Measurements from ENCODE around the gene NR6A1. TPM values are rescaled to one million over a fixed set of nuclear protein-coding genes. Genes with fewer than 3 reads are reported as not detected.

Gene NR6A1
- total RNA-seq, 2 donors from 2014 or later, result 4.8 to 4.9 TPM

DNA sequence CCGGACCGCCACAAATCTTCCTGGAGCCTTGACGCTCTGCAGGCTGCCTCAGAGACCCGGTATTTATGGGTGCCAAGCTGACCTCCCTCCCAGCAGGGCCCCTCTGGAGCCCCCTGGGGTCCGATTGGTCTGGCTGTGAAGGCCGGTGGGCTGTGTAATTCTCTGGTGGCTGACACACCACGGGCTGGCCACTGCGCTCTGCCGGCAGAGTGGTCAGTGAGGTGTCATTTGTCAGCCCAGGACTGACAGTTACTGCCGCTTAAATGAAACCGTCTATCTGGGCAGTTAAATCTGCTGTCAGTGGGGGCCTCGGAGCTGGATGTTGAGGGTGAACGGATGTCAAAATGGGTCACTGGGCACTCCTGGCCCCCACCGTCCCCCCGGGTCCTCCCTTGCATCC, 274.6 kb downstream of the NR6A1 start:
- Histone ChIP-seq H3K4me3 (no peak overlapping the region), H3K9ac (ENCODE audit: low read depth in 2 of 2, low read length in 2 of 2) (no peak overlapping the region), H3K9me3 (no peaks in the 10 kb centered on the region), H3K27ac (no peak overlapping the region), H3K4me1 (no peaks in the 10 kb centered on the region), H3K27me3 (peaks cover 2% of the 10 kb centered on the region), H3K36me3 (no peaks in the 10 kb centered on the region)
- TF ChIP-seq CTCF (IDR thresholded peaks at IDR 0.05), result no peak
- no peak for DNase-seq
- intact Hi-C loops (cut with DNase I), result no loop called here

DNA sequence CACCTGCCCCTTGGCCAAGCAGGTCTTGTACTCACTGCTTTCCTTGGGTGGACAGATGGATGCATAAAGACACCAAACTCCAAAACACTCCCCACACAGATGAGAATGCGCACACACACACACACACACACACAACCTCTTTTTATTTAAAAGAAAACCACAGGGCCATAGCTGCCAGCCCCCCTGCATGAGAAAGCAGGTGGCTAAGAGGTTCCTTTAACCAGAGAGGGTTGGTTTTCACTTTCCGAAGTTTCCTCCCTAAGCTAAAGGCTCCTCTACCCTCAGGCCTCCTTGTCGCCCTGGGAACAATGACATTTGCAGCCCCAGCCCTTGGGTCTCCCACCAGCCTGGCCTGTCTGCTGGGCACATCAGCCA, 275.0 kb downstream of the NR6A1 start:
- Histone ChIP-seq H3K27ac (no peak overlapping the region), H3K4me1 (no peaks in the 10 kb centered on the region), H3K36me3 (no peaks in the 10 kb centered on the region), H3K9ac (ENCODE audit: low read depth in 2 of 2, low read length in 2 of 2) (no peak overlapping the region), H3K4me3 (no peak overlapping the region), H3K27me3 (no peaks in the 10 kb centered on the region), H3K9me3 (no peaks in the 10 kb centered on the region)
- intact Hi-C loops (cut with DNase I), result no loop called here
- no peak for TF ChIP-seq CTCF (IDR thresholded peaks at IDR 0.05)
- DNase-seq, result no peak

DNA sequence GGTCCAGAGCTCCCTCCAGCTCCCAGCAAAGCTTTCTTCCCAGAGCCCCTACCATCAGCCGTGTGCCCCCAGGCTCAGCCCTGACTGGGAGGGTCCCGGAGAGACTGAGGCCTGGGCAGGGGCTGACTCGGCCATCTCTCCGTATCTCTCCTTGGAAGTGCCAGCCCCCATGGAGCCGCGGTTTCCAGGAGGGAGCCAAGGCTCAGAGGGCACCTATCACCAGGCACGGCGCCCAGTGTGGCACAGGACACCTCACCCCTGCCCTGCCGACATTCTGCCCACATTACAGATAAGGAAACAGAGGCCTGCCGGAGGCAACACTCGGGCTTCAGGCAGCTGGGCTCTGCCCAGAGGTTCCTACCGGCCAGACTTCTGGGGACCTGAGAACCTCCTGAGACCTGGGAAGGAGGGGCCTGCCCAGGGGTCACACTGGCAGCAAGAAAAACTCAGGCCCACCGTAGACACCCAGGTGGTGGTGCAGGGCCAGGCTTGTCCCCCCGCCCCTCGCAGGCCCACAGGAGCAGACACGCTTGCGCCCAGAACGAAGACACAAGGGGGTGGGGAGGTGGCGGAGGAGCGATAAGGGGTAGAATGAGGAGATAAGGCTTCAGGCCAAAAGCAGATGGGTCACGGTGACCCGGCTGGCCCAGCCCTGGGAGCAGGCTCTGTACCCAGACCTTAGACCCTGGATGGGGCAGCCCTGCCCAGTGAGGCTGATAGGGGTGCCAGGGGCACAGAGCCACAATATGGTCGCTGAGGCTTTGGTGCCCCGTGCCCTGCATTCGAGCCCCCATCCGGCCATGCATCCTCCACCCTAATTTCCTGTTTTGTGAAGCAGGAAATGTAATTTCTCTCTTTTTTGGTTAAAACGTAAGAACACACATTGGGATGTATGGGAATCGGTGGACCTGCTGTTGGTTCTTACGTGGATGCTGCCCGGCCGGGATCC, 275.7 kb downstream of the NR6A1 start:
- no peak overlapping the region for H3K27ac ChIP-seq
- H3K4me1 ChIP-seq, result no peaks in the 10 kb centered on the region
- no peaks in the 10 kb centered on the region for H3K27me3 ChIP-seq
- DNase-seq, result no peak
- H3K4me3 ChIP-seq, result no peak overlapping the region
- no peak for TF ChIP-seq CTCF (IDR thresholded peaks at IDR 0.05)
- no peak overlapping the region for H3K9ac ChIP-seq (ENCODE audit: low read depth in 2 of 2, low read length in 2 of 2)
- H3K36me3 ChIP-seq, result no peaks in the 10 kb centered on the region
- intact Hi-C loops (cut with DNase I), result no loop called here
- no peaks in the 10 kb centered on the region for H3K9me3 ChIP-seq

DNA sequence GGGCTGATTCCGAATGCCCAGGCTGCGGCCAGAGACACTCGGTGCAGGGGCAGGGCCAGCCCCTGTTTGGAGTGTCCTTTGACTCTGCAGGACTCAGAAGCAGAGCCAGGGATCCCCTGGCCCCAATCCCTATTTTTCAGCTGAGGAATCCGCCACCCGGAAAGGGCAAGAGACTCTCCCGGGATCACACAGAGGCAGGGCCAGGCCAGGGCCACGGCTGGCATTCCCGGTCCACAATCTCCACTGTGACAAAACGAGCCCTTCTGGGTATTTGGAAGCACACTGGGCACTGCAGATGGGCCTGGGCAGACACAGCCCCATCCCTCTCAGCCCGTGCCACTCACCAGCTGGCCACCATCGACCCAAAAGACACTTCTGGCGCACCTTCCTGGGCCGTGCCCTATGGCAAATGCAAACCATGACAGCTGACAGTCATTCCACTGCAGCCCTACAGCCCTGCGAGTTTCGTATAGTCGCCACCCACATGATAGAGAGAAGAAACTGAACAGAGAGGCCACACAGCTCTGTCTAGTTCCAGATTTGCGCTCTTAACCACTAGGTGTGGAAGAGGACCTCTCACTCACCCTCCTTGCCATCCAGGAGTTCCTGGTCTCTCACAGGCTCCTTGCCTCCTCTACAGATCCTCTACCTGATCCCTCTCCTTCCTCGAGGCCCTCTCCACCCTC, 277.2 kb downstream of the NR6A1 start:
- Histone ChIP-seq H3K27ac (no peak overlapping the region), H3K36me3 (no peaks in the 10 kb centered on the region), H3K4me3 (no peak overlapping the region), H3K27me3 (no peaks in the 10 kb centered on the region), H3K9me3 (no peaks in the 10 kb centered on the region), H3K9ac (ENCODE audit: low read depth in 2 of 2, low read length in 2 of 2) (no peak overlapping the region), H3K4me1 (no peaks in the 10 kb centered on the region)
- intact Hi-C loops (cut with DNase I), result no loop called here
- no peak for TF ChIP-seq CTCF (IDR thresholded peaks at IDR 0.05)
- DNase-seq, result no peak

DNA sequence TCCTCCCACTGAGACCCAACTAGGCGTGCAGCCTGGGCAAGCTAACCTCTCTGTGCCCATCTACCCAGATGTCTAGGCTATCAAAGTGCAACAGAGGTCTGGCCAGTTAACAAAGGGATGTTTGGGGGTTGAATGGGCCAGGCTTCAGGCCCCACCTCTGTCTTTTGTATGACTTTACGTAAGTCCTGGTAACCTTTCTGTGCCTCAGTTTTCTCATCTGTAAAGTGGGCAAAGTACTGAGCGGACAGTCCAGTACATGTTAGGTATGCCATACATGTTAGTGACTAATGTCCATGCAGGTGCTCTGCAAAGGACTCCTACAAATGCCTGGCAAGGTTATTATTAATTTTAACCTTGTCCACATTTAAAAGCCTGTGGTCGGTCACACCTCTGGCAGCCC, 277.9 kb downstream of the NR6A1 start:
- Histone ChIP-seq H3K27ac (no peak overlapping the region), H3K9ac (ENCODE audit: low read depth in 2 of 2, low read length in 2 of 2) (no peak overlapping the region), H3K9me3 (no peaks in the 10 kb centered on the region), H3K27me3 (no peaks in the 10 kb centered on the region), H3K36me3 (no peaks in the 10 kb centered on the region), H3K4me1 (no peaks in the 10 kb centered on the region), H3K4me3 (no peak overlapping the region)
- no peak for TF ChIP-seq CTCF (IDR thresholded peaks at IDR 0.05)
- intact Hi-C loops (cut with DNase I), result no loop called here
- DNase-seq, result no peak

Data from colonic mucosa (tissue), 4 donors.